ENCODE data around the gene PHEX. TPM values are rescaled to one million over a fixed set of nuclear protein-coding genes. Genes with fewer than 3 reads are reported as not detected.

Gene PHEX
- total and polyA plus RNA-seq, 12 donors, result 0.07 to 0.33 (median 0.10) TPM; not detected in 1

GRCh38 chrX:22063284-22063683 is 31.2 kb downstream of the PHEX start:
- intact Hi-C loops (cut with DNase I), result no loop called here
- Histone ChIP-seq H3K27ac (no peak overlapping the region), H3K27me3 (peaks cover 4% of the 10 kb centered on the region), H3K36me3 (replicated peaks in 1 of 2) (no peaks in the 10 kb centered on the region), H3K4me3 (no peak overlapping the region), H3K4me1 (replicated peaks in 1 of 2) (no peaks in the 10 kb centered on the region), H3K9me3 (replicated peaks in 1 of 3) (no peaks in the 10 kb centered on the region)
- WGBS, 4 donors, result 59 to 77% (median 67%) methylated on average over 3 to 7 of the region's 7 CpGs
- TF ChIP-seq POLR2A (IDR thresholded peaks at IDR 0.05), result no peak
- TF ChIP-seq, protein P1, sequence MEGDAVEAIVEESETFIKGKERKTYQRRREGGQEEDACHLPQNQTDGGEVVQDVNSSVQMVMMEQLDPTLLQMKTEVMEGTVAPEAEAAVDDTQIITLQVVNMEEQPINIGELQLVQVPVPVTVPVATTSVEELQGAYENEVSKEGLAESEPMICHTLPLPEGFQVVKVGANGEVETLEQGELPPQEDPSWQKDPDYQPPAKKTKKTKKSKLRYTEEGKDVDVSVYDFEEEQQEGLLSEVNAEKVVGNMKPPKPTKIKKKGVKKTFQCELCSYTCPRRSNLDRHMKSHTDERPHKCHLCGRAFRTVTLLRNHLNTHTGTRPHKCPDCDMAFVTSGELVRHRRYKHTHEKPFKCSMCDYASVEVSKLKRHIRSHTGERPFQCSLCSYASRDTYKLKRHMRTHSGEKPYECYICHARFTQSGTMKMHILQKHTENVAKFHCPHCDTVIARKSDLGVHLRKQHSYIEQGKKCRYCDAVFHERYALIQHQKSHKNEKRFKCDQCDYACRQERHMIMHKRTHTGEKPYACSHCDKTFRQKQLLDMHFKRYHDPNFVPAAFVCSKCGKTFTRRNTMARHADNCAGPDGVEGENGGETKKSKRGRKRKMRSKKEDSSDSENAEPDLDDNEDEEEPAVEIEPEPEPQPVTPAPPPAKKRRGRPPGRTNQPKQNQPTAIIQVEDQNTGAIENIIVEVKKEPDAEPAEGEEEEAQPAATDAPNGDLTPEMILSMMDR (IDR thresholded peaks at IDR 0.05), result no peak
- no peak for DNase-seq

- DNase-seq, result no peak
- Histone ChIP-seq H3K9me3 (replicated peaks in 1 of 3) (no peaks in the 10 kb centered on the region), H3K4me3 (no peak overlapping the region), H3K4me1 (replicated peaks in 1 of 2) (no peaks in the 10 kb centered on the region), H3K27me3 (no peaks in the 10 kb centered on the region), H3K36me3 (replicated peaks in 1 of 2) (no peaks in the 10 kb centered on the region), H3K27ac (no peak overlapping the region)
- no peak for TF ChIP-seq POLR2A (IDR thresholded peaks at IDR 0.05)
- TF ChIP-seq, protein P1 (IDR thresholded peaks at IDR 0.05), result no peak
- intact Hi-C loops (cut with DNase I), result no loop called here
- WGBS, 4 donors, result 82 to 88% (median 85%) methylated on average over 4 of the region's 4 CpGs
Observed at GRCh38 chrX:22069586-22069985, 37.5 kb downstream of the PHEX start.

GRCh38 chrX:22073928-22074327 is 41.8 kb downstream of the PHEX start:
- no peaks in the 10 kb centered on the region for H3K36me3 ChIP-seq (replicated peaks in 1 of 2)
- H3K4me1 ChIP-seq (replicated peaks in 1 of 2), result no peaks in the 10 kb centered on the region
- H3K27ac ChIP-seq, result no peak overlapping the region
- H3K9me3 ChIP-seq (replicated peaks in 1 of 3), result no peaks in the 10 kb centered on the region
- intact Hi-C loops (cut with DNase I), result no loop called here
- H3K4me3 ChIP-seq, result no peak overlapping the region
- TF ChIP-seq, protein P1 (IDR thresholded peaks at IDR 0.05), result no peak
- no peak for TF ChIP-seq POLR2A (IDR thresholded peaks at IDR 0.05)
- no peak for DNase-seq
- 81 to 98% (median 88%) methylated on average over 2 of the region's 2 CpGs for WGBS, 4 donors
- H3K27me3 ChIP-seq, result no peaks in the 10 kb centered on the region

- no peaks in the 10 kb centered on the region for H3K4me1 ChIP-seq (replicated peaks in 1 of 2)
- H3K4me3 ChIP-seq, result no peak overlapping the region
- 69 to 94% (median 85%) methylated on average over 2 of the region's 2 CpGs for WGBS, 4 donors
- DNase-seq, result no peak
- H3K27me3 ChIP-seq, result no peaks in the 10 kb centered on the region
- TF ChIP-seq, protein P1 (IDR thresholded peaks at IDR 0.05), result no peak
- no peak for TF ChIP-seq POLR2A (IDR thresholded peaks at IDR 0.05)
- no peak overlapping the region for H3K27ac ChIP-seq
- no peaks in the 10 kb centered on the region for H3K9me3 ChIP-seq (replicated peaks in 1 of 3)
- no peaks in the 10 kb centered on the region for H3K36me3 ChIP-seq (replicated peaks in 1 of 2)
- intact Hi-C loops (cut with DNase I), result no loop called here
Observed at GRCh38 chrX:22078117-22078516, 46.0 kb downstream of the PHEX start.

All from adrenal gland (tissue), 12 donors.